CD4-positive, alpha-beta T cell treated with Interleukin-4 for 1 hour (primary cell): ENCODE measurements around the gene MSMP.

ENCODE experiments used
- DNase-seq, 2 donors: peaks; one replicate each; pipeline ENCODE4 v3.0.0-alpha.2; 2020 to 2022

MSMP gene

GRCh38 chr9:35717132-35717870, 36.8 kb downstream of the MSMP start:
- DNase-seq = no peak

- DNase-seq = no peak
These were observed 37.8 kb downstream of the MSMP start for GRCh38 chr9:35716230-35716629.

- DNase-seq = no peak
These were observed 39.4 kb downstream of the MSMP start for GRCh38 chr9:35714579-35715252.

- no peak for DNase-seq
These were observed 40.0 kb downstream of the MSMP start for GRCh38 chr9:35714123-35714522.

GRCh38 chr9:35713578-35713977, 40.5 kb downstream of the MSMP start:
- no peak for DNase-seq

- no peak for DNase-seq
These were observed 41.2 kb downstream of the MSMP start for GRCh38 chr9:35712762-35713400.

GRCh38 chr9:35711501-35712428, 42.3 kb downstream of the MSMP start:
- DNase-seq = no peak

GRCh38 chr9:35710818-35711500, 43.1 kb downstream of the MSMP start:
- no peak for DNase-seq

GRCh38 chr9:35708146-35708545, 45.9 kb downstream of the MSMP start:
- no peak for DNase-seq

GRCh38 chr9:35706951-35707350, 47.1 kb downstream of the MSMP start:
- DNase-seq = no peak

- no peak for DNase-seq
These were observed 48.1 kb downstream of the MSMP start for GRCh38 chr9:35705836-35706430.

- no peak for DNase-seq
These were observed 48.7 kb downstream of the MSMP start for GRCh38 chr9:35705372-35705771.

GRCh38 chr9:35703906-35704672, 50.0 kb downstream of the MSMP start:
- DNase-seq = no peak
